Gastrocnemius medialis (tissue), 4 donors: ENCODE data around the gene PARD3B. TPM values are rescaled to one million over a fixed set of nuclear protein-coding genes. Genes with fewer than 3 reads are reported as not detected.

Experiments
- ATAC-seq, 2 donors: fragments of 150-250 bp; one replicate each; pipeline ENCODE4 v1.9.1; 2016
- DNase-seq, 2 donors: peaks; one replicate each; pipeline ENCODE4 v3.0.0-alpha.2; 2019
- H3K27ac ChIP-seq, 4 donors: fragments of 200-600 bp; sonication (generic); 1 replicate in 1 of 4; 2 replicates in 3 of 4; pipeline ENCODE4 v1.5.1; 2016 to 2018; ENCODE audit warnings: mild to moderate bottlenecking in 2 of 4, moderate library complexity in 1 of 4
- H3K27me3 ChIP-seq, 3 donors: fragments of 200-600 bp; sonication (generic) in 2 of 3; 1 replicate in 1 of 3; 2 replicates in 2 of 3; pipeline versions ENCODE4 v1.5.1 to v1.6.0; 2016 to 2019; ENCODE audit warnings: mild to moderate bottlenecking in 1 of 3, moderate library complexity in 1 of 3
- H3K36me3 ChIP-seq, 2 donors: fragments of 200-600 bp; sonication (generic) in 1 of 2; one replicate each; pipeline ENCODE4 v1.5.1; 2017 to 2018
- H3K4me1 ChIP-seq, 2 donors: fragments of 200-600 bp; sonication (generic) in 1 of 2; one replicate each; pipeline ENCODE4 v1.5.1; 2016 to 2017; ENCODE audit warnings: mild to moderate bottlenecking in 2 of 2
- H3K4me3 ChIP-seq, 4 donors: fragments of 200-600 bp; sonication (generic) in 3 of 4; 1 replicate in 1 of 4; 2 replicates in 3 of 4; pipeline ENCODE4 v1.5.1; 2016 to 2019; ENCODE audit warnings: mild to moderate bottlenecking in 2 of 4
- H3K9me3 ChIP-seq, 3 donors: fragments of 200-600 bp; sonication (generic) in 2 of 3; 1 replicate in 1 of 3; 2 replicates in 2 of 3; pipeline ENCODE4 v1.5.1; 2016 to 2019
- POLR2A ChIP-seq, 2 donors: fragments of 450-650 bp; IDR thresholded peaks; one replicate each; pipeline ENCODE4 v1.6.1; 2017; ENCODE audit warnings: antibody characterized with exemption in 2 of 2, mild to moderate bottlenecking in 2 of 2, moderate library complexity in 2 of 2
- in situ Hi-C, 4 donors: fragments of 200-750 bp; cut with MboI; loops; one replicate each; pipeline versions ENCODE4 v1.15.0 to v1.8.0; 2017; ENCODE audit warnings: low sequenced_read_pairs in 4 of 4
- intact Hi-C: fragments of 100-400 bp; cut with DNase I; formaldehyde crosslinking; loops from one replicate; pipeline ENCODE4 v1.15.1; 2023; ENCODE audit warnings: low total_unique reads
- total RNA-seq, 4 donors: library from RNA; depleted of rRNA; stranded (reverse); fragments of >200 nt; gene quantifications; one replicate each; pipeline versions ENCODE4 v1.1.0 to v1.2.3, GENCODE V29; 2016
- TF ChIP-seq, protein P1 (sequence below), 5 experiments: fragments of 450-650 bp in 3 of 5; fragments of 200-600 bp in 2 of 5; sonication (generic) in 2 of 5; IDR thresholded peaks in 4 of 5; conservative IDR thresholded peaks in 1 of 5; 1 replicate in 4 of 5; 2 replicates in 1 of 5; pipeline ENCODE4 v1.5.1; 2016 to 2019; ENCODE audit warnings: antibody characterized with exemption in 5 of 5, mild to moderate bottlenecking in 3 of 5, moderate library complexity in 3 of 5

PARD3B gene
- total RNA-seq, 4 donors from 2014 or later = 2.2 to 15.5 (median 4.6) TPM

DNA sequence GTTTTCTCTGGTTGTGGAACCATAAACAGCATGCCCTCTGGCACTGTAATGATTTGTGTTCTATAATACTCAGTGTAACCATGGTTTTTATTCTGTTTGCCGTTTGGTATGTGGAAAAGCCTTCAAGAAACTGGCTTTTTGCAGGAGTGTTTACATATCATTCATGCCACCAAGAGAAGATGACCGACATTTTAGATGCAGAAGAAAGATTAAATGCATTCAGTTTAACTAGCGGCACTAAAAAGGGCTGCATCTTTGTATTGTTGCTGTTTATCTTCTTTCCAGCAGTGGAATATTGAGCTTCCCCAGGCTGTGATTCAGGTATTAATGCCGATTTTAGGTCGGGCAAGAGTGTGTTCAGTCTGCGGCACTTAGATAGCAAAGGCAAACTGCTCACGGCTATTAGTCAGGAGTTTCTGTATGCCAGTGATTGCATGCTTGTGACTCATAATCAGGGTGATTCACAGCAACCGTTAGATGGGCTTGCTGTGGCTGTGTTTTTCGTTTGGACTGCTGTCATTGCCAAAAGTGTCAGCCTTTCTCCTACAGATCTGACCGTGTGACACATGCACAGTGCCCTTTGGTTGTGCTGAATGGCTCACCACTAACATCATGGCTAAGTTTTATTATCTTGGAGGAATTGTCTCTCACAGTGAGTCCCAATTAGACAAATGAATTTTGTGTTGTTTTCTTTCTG, 479.7 kb downstream of the PARD3B start:
- Histone ChIP-seq H3K4me1 (peaks cover 6 to 14% of the 10 kb centered on the region in 2 donors), H3K27ac (peak overlapping the region; percentile 43 to 79 (median 57)), H3K36me3 (no peaks in the 10 kb centered on the region), H3K27me3 (no peaks in the 10 kb centered on the region), H3K9me3 (no peaks in the 10 kb centered on the region), H3K4me3 (peak overlapping the region in 2 of 4 donors; percentile 40 to 42)
- in situ Hi-C loops = no loop called here
- DNase-seq (peak; percentile 76 to 77), ATAC-seq (peak; percentile 100)
- intact Hi-C loops = no loop called here
- no peak for TF ChIP-seq POLR2A (IDR thresholded peaks at IDR 0.05)
- TF ChIP-seq, protein P1, sequence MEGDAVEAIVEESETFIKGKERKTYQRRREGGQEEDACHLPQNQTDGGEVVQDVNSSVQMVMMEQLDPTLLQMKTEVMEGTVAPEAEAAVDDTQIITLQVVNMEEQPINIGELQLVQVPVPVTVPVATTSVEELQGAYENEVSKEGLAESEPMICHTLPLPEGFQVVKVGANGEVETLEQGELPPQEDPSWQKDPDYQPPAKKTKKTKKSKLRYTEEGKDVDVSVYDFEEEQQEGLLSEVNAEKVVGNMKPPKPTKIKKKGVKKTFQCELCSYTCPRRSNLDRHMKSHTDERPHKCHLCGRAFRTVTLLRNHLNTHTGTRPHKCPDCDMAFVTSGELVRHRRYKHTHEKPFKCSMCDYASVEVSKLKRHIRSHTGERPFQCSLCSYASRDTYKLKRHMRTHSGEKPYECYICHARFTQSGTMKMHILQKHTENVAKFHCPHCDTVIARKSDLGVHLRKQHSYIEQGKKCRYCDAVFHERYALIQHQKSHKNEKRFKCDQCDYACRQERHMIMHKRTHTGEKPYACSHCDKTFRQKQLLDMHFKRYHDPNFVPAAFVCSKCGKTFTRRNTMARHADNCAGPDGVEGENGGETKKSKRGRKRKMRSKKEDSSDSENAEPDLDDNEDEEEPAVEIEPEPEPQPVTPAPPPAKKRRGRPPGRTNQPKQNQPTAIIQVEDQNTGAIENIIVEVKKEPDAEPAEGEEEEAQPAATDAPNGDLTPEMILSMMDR (IDR thresholded peaks at IDR 0.05 in 4 of 5, conservative IDR thresholded peaks at IDR 0.05 in 1 of 5) = no peak

DNA sequence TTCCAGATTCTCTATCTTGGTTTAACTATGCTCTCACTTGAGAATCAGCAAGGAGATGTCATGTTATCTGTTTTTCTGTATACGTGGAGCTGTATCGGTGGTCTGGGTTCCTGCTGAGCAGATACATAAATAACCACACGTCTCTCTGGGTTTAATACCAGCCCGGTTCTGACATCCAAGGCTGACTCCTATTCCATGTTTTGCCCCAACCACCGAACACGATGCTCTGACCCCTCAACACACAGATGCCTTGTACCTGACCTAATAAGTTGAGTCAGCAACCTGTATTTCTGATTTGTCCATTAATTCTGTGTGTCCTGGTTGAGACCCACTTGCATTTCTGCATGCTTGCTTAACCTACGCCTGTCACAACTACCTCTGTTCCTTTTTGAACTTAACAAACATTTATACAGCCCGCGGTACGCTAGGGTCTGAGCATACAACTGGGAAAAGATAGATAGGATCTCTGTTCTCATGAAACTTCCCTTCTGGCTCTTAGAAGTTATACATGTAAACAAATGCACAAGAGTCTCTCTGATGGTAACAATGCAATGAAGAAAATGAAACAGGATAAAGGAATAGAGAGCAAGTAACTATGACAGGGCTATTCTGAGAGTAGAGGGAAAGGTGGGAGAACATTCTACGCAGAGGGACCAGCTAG, 480.4 kb downstream of the PARD3B start:
- DNase-seq = no peak
- ATAC-seq = peak in 1 of 2 donors; percentile 24
- Histone ChIP-seq H3K4me1 (peaks cover 6 to 14% of the 10 kb centered on the region in 2 donors), H3K27me3 (no peaks in the 10 kb centered on the region), H3K4me3 (peak overlapping the region in 2 of 4 donors; percentile 15 to 40), H3K36me3 (no peaks in the 10 kb centered on the region), H3K27ac (peak overlapping the region; percentile 32 to 79 (median 48)), H3K9me3 (no peaks in the 10 kb centered on the region)
- in situ Hi-C loops (no loop called here), intact Hi-C loops (no loop called here)
- TF ChIP-seq POLR2A (IDR thresholded peaks at IDR 0.05) = no peak
- TF ChIP-seq, protein P1 (IDR thresholded peaks at IDR 0.05 in 4 of 5, conservative IDR thresholded peaks at IDR 0.05 in 1 of 5) = no peak

DNA sequence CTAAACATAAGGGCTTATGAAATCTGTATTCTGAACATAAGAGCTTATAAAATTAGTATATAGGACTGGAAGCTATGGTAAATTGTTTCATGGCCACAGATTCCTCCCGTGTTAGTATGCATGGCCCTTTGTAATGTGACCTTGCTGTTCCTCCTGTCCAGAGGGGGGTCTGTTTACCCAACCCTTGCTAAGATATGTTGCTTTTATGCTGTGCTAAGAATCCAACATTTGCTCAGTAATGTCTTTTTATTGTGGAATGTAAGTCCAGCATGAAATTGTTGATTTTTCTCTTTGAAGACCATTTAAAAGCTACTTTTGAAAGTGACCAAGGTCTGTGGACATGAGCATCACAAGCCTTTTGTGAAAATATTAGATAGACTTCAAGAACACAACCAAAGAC, 485.4 kb downstream of the PARD3B start:
- Histone ChIP-seq H3K27ac (no peak overlapping the region), H3K27me3 (no peaks in the 10 kb centered on the region), H3K9me3 (no peaks in the 10 kb centered on the region), H3K4me3 (no peak overlapping the region), H3K36me3 (no peaks in the 10 kb centered on the region), H3K4me1 (peaks cover under 1 to 4% of the 10 kb centered on the region in 2 donors)
- ATAC-seq (no peak), DNase-seq (no peak)
- in situ Hi-C loops = no loop called here
- TF ChIP-seq, protein P1 (IDR thresholded peaks at IDR 0.05 in 4 of 5, conservative IDR thresholded peaks at IDR 0.05 in 1 of 5) = no peak
- TF ChIP-seq POLR2A (IDR thresholded peaks at IDR 0.05) = no peak
- intact Hi-C loops = no loop called here

DNA sequence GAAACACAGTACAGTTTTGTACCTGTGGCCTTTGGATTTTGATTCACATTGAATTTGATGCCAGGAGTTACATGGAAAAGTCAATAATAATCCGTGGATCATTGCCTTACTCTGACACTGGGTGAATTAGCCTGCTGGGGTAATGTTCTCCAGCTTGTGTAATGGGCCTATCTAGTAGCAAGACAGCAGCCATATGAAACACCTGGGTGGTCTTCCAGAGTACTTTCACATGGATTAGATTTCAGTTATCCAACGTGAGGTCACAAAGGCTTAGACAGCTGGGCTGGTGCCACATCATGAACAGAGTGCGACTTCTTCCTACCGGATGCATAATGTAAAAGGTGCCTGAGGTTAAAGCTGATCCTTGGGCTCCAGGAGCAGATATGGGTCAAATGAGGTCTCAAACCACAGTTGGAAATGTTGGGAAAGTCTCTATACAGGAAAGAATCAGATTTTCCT, 486.8 kb downstream of the PARD3B start:
- no peaks in the 10 kb centered on the region for H3K9me3 ChIP-seq
- no peaks in the 10 kb centered on the region for H3K27me3 ChIP-seq
- H3K4me3 ChIP-seq = no peak overlapping the region
- DNase-seq = no peak
- ATAC-seq = no peak
- in situ Hi-C loops (no loop called here), intact Hi-C loops (no loop called here)
- H3K4me1 ChIP-seq = no peaks in the 10 kb centered on the region
- H3K36me3 ChIP-seq = no peaks in the 10 kb centered on the region
- no peak overlapping the region for H3K27ac ChIP-seq
- TF ChIP-seq, protein P1 (IDR thresholded peaks at IDR 0.05 in 4 of 5, conservative IDR thresholded peaks at IDR 0.05 in 1 of 5) = no peak
- TF ChIP-seq POLR2A (IDR thresholded peaks at IDR 0.05) = no peak
